AG09309 (cell line): ENCODE results near the gene PIGA.
A peak's percentile ranks its signal among the peaks of the same experiment; 100 is the strongest.
"Not testable (repeated sequence)": the region's sequence is repeated elsewhere in the genome, so short reads cannot be mapped to it uniquely, and the experiment has no call there.

Experiments
- DNase-seq: peaks from one replicate; pipeline ENCODE4 v3.0.0-alpha.2; 2010; ENCODE audit warnings: low read depth
- H3K4me3 ChIP-seq: 2 replicates; pipeline ENCODE4 v1.5.1; 2011; ENCODE audit warnings: mild to moderate bottlenecking, low read depth, low read length, moderate library complexity; ENCODE audit not compliant: control insufficient read depth
- TF ChIP-seq, protein P1 (sequence below): IDR thresholded peaks from 2 replicates; pipeline ENCODE4 v1.5.1; 2011; ENCODE audit warnings: mild to moderate bottlenecking, low read depth, low read length, inconsistent platforms; ENCODE audit not compliant: insufficient read depth, control insufficient read depth; ENCODE audit errors: missing control alignments

PIGA gene

DNA sequence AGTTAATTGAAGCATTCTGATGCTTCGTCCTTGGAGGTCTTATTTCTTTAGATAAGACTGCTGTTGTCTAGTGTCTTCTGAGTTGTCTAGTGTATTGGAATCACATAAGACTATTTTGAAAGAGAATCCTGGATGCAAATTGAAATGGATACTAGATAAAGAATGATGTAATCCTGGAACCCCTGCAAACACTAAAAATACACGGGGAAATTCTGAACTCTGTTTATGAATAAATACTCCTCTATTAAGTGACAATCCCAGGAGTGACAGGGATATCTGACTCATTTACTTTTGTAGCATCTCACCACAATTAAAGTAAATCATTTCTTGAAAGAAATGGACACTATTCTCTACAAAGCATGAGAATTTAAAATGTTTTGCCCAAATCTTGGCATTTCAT, 20.9 kb downstream of the PIGA start:
- TF ChIP-seq, protein P1, sequence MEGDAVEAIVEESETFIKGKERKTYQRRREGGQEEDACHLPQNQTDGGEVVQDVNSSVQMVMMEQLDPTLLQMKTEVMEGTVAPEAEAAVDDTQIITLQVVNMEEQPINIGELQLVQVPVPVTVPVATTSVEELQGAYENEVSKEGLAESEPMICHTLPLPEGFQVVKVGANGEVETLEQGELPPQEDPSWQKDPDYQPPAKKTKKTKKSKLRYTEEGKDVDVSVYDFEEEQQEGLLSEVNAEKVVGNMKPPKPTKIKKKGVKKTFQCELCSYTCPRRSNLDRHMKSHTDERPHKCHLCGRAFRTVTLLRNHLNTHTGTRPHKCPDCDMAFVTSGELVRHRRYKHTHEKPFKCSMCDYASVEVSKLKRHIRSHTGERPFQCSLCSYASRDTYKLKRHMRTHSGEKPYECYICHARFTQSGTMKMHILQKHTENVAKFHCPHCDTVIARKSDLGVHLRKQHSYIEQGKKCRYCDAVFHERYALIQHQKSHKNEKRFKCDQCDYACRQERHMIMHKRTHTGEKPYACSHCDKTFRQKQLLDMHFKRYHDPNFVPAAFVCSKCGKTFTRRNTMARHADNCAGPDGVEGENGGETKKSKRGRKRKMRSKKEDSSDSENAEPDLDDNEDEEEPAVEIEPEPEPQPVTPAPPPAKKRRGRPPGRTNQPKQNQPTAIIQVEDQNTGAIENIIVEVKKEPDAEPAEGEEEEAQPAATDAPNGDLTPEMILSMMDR, result no peak
- H3K4me3 ChIP-seq, result no peak overlapping the region
- DNase-seq, result no peak

DNA sequence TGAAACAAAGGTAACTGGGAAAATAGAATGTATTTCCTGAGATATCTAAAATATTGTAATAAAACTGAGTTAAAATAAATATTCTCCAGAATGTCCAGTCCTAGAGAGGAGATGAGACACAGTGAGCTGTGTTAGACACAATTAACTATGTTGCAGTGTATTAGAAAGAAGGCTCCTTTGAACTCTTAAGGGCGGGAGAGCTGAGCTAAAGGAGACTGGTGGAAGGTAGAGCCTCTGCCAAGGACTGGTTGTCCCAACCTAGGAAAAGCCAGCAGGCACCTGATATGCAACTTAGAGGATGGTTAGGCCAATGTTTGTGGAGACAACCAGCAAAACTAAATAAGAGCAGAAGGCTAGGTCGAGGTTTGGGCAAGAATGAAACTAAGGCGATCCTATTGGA, 24.2 kb downstream of the PIGA start:
- no peak overlapping the region for H3K4me3 ChIP-seq
- TF ChIP-seq, protein P1, result no peak
- no peak for DNase-seq

DNA sequence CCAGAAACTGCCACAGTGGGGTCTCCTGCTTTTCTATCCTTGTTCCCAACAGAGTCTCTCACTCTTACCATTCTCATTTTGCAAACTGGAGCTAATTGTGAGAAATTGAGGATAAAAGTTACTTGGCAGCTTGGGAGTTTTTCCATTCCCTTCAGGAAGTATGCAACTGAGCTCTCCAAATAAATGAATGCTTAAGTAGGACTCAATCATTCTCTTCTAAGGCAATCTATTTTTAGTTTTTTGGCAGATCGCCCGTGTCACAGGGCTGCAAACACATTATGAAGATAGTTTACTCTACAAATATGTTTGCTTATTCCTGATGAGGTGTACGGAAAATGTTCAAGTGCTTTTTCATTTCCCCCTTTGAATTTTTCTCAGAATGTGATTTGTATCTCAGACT, 25.2 kb downstream of the PIGA start:
- DNase-seq, result no peak
- TF ChIP-seq, protein P1, result no peak
- H3K4me3 ChIP-seq, result no peak overlapping the region

DNA sequence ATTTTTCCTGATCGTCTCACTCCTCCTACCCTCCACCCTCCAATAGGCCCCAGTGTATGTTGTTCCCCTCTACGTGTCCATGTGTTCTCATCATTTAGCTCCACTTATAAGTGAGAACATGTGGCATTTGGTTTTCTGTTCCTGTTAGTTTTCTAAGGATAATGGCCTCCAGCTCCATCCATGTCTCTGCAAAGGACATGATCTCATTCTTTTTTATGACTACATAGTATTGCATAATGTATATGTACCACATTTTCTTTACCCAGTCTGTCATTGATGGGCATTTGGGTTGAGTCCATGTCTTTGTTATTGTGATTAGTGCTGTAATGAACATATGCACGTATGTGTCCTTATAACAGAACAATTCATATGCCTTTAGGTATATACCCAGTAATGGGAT, 29.4 kb downstream of the PIGA start:
- not testable (repeated sequence) for DNase-seq, H3K4me3 ChIP-seq

DNA sequence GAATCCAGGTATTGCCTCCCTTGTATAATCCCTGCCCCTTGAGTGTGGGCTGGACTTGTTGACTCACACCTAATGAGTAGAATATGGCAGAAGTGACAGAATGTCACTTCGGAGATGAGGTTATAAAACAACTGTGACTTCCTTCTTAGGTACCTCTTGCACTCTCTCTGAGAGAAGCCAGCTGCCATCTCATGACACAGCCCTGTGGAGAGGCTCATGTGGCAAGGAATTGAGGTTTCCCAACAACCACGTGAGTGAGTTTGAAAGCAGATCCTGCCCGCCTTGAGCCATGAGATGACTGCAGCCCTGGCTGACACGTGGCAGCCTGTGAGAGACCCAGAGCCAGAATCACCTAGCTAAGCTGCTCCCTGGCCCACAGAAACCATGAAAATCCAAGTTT, 33.4 kb downstream of the PIGA start:
- TF ChIP-seq, protein P1, result no peak
- DNase-seq, result peak; percentile 24
- no peak overlapping the region for H3K4me3 ChIP-seq

DNA sequence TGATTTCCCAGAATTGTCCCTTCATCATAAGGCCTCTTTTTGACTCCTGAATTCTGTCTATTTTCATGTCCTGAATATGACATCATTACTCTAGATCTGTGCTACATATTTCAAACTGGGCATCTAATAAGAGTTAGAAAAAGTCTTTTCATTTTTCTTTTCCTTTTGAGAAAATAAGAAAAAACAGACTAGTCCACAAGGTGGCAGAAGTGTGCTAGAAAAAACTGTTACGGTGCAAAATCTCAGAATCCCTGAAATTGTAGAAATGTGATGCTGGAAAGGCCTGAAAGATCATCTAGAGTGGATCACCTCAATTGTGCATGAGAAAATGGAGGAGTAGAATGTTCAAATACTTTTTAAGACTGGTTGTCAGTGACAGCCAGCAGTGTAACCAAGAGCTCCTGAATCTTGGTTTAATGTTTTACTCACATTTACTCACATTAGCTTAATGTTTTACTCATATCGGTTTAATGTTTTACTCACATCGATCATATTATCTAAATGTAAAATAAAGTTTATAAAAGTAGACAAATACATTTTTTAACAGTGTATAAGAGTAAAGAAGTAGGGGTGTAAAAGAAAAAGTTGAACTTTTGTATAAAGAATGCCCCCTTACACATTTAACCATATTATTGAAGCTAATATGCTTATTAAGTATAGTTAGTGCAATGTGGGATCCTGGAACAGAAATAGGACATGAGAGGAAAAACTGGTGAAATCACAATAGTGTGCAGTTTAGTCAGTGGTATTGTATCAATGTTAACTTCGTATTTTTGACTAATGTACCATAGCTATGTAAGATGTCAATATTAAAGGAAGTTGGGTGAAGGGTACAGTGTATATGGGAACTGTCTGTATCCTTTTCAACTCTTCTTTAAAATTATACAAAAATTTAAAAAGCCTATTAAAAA, 35.1 kb downstream of the PIGA start:
- TF ChIP-seq, protein P1, result peak; percentile 44
- DNase-seq, result no peak
- no peak overlapping the region for H3K4me3 ChIP-seq

DNA sequence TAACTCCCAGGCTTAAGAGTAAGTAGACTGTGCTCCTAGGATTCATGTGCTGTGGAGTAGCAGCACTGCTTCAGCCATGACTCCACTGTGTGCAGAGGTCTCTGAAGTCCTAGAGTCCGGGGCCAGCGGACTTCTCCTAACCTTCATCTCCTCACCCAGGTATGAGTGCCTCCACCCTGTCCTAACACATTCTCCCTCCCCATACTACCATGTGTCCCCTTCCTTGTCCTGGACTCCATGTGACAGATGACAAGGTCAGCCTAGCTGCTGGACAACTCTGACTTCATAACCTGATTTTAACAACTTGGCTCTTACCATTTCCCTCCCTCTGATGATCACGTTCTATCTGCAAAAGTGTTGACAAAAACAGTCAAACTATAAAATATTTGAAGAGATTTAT, 36.5 kb downstream of the PIGA start:
- no peak overlapping the region for H3K4me3 ChIP-seq
- TF ChIP-seq, protein P1, result no peak
- DNase-seq, result no peak
